ENCODE results near the gene EMC8.

Gene EMC8

GRCh38 chr16:85755929-85756768 is 43.2 kb downstream of the EMC8 start:
- DNase-seq (ENCODE audit: low read depth in 2 of 2) = no peak

GRCh38 chr16:85754413-85754812 is 44.9 kb downstream of the EMC8 start:
- no peak for DNase-seq (ENCODE audit: low read depth in 2 of 2)

- no peak for DNase-seq (ENCODE audit: low read depth in 2 of 2)
Observed at GRCh38 chr16:85753976-85754375, 45.4 kb downstream of the EMC8 start.

GRCh38 chr16:85753559-85753958 is 45.8 kb downstream of the EMC8 start:
- no peak for DNase-seq (ENCODE audit: low read depth in 2 of 2)

GRCh38 chr16:85752511-85753420 is 46.6 kb downstream of the EMC8 start:
- DNase-seq (ENCODE audit: low read depth in 2 of 2) = no peak

GRCh38 chr16:85751698-85752501 is 47.4 kb downstream of the EMC8 start:
- no peak for DNase-seq (ENCODE audit: low read depth in 2 of 2)

DNA sequence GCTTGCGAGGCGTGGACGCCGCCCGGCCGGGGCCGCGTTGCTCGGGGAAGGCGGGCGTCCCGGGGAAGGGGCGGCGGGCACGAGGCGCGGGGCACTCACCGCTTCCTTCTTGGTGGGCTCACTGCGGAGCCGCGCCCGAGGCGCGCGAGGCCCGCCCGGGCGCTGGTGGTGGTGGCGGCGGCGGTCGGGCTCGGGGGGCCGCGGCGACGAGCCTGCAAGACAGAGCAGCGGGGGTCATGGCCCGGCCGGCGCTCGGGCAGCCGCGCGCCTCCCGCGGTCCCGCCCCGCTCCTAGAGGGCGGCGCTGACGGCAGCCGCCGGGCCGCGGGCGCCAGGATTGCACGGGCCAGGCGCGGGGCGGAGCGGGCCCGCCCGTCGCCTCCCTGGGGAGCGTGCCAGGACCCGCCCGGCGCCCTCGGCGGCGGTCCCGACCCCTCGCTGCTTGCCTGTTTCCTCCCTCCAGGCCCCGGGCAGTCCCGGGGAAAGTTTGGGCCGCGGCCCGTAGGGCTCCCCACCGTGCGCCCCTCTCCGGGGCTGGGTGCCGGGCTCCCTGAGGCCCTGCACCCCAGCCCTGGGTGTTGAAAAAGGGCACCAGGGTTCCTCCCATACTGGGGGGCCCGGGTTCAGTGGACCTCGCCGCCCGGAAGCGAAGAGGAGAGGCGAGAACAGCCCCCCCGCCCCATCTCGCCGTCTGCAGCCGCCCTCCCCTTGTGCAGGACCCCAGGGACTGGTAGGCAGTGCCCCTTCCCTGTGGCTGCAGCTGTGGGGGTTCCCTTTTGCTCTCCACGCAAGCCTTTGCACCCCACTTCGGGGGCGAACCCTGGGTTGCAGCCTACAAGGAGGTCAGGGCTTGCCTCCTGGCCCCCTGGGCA is 48.3 kb downstream of the EMC8 start, which contains the start of gene C16orf74:
C16orf74 (minus strand) TSS at position 270 of the 871 bp plus-strand sequence. CDS start 15,879 bp downstream, outside the sequence.
- no peak for DNase-seq (ENCODE audit: low read depth in 2 of 2)

GRCh38 chr16:85750146-85750826 is 49.1 kb downstream of the EMC8 start:
- no peak for DNase-seq (ENCODE audit: low read depth in 2 of 2)

DNA sequence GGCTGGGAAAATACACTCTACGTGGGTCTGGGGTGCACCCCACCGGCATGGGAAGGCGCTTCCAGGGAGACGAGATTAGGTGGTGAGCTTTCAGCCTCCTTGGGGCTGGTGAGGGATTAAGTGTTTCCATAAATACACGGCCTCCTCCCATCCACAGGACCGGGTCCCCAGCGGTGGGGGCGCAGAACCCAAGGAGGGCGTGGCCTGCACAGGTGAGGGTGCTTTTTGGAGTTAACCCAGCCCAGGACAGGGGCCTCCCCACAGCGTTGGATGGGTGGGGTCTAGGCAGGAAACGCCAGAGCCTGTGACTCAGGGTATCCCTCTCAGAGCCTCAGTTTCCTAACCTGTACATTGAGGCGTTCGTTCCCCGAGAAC is 49.6 kb downstream of the EMC8 start:
- no peak for DNase-seq (ENCODE audit: low read depth in 2 of 2)

GRCh38 chr16:85746460-85747215 is 52.7 kb downstream of the EMC8 start:
- no peak for DNase-seq (ENCODE audit: low read depth in 2 of 2)

GRCh38 chr16:85738923-85739715 is 60.2 kb downstream of the EMC8 start:
- DNase-seq (ENCODE audit: low read depth in 2 of 2) = no peak

GRCh38 chr16:85736921-85737320 is 62.4 kb downstream of the EMC8 start:
- DNase-seq (ENCODE audit: low read depth in 2 of 2) = no peak

DNA sequence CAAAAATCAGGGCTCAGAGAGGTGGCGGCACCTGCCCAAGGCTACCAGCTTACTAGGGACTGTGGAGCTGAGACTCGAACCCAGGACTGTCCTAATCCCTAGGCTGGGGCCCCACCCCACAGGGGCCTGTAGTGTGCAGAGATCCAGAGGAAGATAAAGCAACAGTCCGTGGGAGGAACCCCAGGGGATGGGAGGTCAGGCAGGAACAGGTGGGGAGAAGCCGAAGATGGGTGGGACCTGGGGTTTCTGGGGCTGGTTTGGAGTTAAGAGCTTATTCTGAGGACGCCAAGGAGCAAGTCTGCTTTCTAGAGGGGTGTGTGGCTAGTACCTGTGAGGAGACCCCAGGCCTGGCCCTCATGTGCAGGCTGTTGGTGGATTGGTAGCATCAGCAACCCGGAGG is 63.4 kb downstream of the EMC8 start:
- no peak for DNase-seq (ENCODE audit: low read depth in 2 of 2)

- no peak for DNase-seq (ENCODE audit: low read depth in 2 of 2)
Observed at GRCh38 chr16:85735225-85735635, 64.1 kb downstream of the EMC8 start.

DNA sequence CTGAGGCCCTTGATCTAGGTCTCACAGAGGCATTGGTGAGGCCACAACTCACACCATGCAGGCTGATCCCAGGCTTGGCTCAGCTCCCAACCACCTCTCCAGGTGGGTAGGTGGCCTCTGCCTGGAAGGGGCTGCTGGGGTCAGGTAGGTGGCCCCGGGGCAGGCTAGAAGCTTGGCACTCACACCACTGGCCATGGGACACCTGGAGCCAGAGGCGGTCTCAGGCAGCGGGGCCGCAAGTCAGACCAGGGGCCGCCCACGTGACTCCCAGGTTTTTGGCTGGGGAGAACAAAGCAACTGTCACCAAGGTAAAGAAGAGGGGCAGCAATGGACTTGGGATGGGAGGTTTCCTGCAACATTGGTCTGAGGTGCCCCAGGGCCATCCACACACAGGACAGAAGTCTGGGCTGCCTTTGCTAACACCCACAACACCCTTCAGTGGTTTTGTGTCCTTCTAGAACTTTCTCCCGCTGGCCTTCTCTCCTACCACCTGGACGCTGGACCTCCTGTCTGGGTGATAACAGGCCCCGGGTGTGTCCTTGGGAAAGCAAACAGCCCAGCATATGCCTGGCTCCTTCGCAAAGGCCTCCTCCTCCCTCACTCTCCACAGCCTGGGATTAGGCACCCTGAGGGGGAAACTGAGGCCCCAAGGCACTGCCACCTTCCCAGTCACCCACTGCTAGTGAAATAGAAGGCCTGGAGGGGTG is 64.9 kb downstream of the EMC8 start:
- no peak for DNase-seq (ENCODE audit: low read depth in 2 of 2)

GRCh38 chr16:85733839-85734170 is 65.5 kb downstream of the EMC8 start:
- no peak for DNase-seq (ENCODE audit: low read depth in 2 of 2)

DNA sequence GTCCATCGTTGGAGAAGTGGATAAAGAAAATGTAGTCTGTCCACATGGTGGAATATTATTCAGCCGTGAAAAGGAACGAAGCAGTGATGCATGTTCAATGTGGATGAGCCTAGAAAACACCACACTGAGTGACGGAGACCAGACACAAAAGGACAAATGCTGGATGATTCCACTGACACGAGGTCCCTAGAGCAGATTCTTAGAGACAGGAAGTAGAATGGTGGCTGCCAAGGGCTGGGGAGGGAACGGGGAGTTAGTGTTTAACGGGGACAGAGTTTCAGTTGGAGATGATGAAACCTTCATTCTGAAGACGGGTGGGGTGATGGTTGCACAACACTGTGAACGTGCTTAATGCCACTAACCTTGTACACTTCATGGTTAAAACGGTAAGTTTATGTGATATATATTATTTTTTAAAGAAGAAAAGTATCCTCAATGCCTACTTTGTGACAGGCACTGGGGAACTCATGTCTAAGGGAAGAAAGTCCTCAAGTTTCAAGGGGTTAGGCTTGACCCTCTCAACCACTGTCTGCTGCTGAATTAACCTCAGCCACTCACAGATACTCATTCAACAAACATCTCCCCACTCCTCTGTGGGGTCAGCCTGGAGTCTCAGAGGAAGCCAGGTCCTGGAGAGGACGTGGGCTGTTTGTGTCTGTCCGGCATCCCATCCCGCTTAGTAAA is 66.0 kb downstream of the EMC8 start:
- DNase-seq (ENCODE audit: low read depth in 2 of 2) = no peak

GRCh38 chr16:85731179-85731578 is 68.2 kb downstream of the EMC8 start:
- no peak for DNase-seq (ENCODE audit: low read depth in 2 of 2)

All from stimulated activated CD4-positive, alpha-beta T cell treated with anti-CD3 and anti-CD28 coated beads, Interleukin-12 subunit alpha, Interleukin-12 subunit beta, amount 100 ng/mL, for 24 hours (primary cell).